HG03060 (cell line): Measurements from ENCODE around the gene RCAN3.
"Not testable (repeated sequence)": the region's sequence is repeated elsewhere in the genome, so short reads cannot be mapped to it uniquely, and the experiment has no call there.

Experiments used
- ATAC-seq: cut with Tn5 transposase; IDR thresholded peaks from one replicate; pipeline ENCODE4 v1.9.1; 2021; ENCODE audit warnings: low read depth, moderate number of reproducible peaks; ENCODE audit not compliant: unreplicated experiment

Gene RCAN3

DNA sequence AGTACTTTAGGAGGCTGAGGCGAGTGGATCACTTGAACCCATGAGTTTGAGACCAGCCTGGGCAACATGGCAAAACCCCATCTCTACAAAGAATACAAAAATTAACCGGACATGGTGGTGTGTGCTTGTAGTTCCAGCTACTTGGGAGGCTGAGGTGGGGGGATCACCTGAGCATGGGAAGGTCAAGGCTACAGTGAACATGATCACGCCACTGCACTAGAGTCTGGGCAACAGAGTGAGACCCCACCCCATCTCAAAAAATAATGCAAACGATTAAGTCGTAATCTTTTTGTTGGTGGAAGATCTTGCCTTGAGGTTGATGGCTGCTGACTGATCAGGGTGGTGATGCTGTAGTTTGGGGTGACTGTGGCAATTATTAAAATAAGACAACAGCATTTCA is 6.3 kb downstream of the RCAN3 start:
- no peak for ATAC-seq

DNA sequence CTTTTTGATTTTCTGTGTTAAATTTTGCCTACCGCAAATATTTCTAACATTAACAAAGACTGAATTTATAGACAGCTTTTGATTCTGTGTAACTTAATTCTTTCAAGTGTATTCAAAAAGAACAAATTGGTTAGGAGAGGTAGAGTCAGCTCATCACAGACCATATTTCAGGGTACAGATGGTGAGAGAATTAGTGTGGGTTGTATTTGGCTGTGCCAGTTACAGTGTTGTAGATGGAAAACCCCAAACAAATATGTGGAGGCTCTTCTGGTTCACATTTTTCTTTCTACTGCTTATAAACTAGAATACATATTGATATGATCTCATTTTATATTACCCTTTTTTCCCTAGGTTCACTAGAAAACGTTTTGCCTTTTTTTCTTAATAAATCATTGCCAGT is 11.1 kb downstream of the RCAN3 start:
- no peak for ATAC-seq

DNA sequence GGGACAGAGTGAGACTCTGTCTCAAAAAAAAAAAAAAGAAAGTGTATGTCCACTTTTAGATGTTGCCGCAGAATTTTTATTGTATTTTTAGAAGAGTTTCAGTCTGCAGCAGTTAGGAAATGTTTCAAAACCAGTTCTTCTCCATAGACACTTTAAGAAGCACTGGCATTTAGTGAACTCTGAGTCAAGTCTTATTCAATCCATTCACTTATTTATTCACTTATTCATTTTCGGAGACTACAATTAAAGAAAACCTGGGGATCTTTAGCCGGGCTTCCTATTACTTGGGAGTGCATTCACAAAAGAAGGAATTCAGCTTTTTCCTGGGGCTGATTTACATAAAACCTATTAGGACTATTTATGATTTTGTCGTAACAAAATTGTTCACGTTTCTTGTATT is 12.3 kb downstream of the RCAN3 start:
- no peak for ATAC-seq

DNA sequence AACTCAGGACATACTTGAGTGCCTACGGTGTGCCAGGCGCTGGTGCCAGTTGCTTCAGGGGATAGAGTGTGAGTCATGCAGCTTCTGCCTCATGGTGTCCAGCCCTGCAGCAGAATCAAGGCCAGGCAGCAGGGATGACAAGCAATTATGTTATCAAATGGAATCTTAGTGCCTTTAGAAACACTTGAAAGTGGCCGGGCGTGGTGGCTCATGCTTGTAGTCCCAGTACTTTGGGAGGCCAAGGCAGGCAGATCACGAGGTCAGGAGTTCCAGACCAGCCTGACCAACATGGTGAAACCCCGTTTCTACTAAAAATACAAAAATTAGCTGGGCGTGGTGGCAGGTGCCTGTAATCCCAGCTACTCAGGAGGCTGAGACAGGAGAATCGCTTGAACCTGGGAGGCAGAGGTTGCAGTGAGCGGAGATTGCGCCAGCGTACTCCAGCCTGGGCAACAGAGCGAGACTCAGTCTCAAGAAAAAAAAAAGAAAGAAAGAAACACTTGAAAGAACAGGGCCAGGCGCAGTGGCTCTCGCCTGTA is 13.1 kb downstream of the RCAN3 start:
- ATAC-seq: not testable (repeated sequence)

DNA sequence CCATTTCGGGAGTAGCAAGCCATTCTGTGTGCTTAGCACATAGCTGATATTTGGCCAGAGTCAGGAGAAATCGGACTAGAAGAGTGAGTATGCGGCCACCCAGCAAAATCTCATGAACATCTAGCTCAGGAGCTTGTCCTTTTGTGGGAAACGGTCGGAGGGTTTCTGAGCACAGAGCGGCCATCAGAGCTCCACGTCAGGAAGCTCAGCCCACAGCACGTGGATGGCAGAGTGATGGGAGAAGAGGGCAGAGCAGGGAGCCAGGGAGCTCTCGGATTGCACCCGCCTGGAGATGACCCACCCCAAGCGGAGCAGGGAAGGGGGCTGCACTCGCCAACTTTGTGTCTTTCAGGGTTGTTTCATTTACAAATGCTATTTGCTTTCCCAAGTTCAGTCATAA is 13.9 kb downstream of the RCAN3 start:
- no peak for ATAC-seq

DNA sequence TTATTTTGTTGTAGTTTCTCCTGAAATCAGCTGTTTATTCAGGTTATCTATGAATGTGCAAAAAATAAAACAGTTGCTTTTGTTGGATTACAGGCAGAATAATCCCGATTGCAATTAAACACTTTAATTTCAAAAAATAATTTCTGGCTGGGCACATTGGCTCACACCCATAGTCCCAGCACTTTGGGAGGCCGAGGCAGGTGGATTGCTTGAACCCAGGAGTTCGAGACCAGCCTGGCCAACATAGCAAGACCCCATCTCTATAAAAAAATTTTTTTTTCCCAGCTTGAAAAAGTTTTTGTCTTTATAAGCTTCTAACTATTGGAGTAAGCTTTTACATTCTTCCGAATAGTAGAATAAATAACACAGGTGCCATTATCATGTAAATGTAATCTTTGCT is 15.3 kb downstream of the RCAN3 start:
- no peak for ATAC-seq

DNA sequence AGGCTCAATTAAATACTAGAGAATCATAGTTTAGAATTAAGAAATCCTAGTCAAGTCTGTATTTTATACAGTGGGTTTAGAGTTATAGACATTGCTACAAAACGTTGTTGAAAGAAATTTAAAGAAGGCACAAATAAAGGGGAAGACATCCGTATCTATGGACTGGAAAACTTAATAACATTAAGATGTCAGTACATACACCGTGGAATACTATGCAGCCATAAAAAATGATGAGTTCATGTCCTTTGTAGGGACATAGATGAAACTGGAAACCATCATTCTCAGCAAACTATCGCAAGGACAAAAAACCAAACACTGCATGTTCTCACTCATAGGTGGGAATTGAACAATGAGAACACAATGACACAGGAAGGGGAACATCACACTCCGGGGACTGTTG is 17.6 kb downstream of the RCAN3 start:
- not testable (repeated sequence) for ATAC-seq

DNA sequence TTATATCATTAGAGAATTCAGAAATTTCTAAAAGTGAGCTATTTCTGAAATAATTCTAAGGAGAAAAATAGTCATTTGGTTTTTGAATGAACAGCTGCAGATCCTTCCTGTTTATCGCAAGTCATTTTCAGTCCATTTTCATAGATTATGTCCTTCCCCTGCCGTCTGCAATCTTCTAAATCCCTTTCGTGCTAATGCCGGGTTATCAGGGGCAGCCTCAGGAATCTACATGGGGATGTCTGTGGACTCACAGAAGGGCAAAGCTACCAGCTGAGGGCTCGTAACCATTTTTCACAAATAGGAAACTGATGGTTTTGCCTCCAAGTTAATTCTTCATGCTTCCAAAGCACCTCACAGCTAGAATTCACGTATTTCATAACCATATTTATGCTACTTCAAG is 23.0 kb downstream of the RCAN3 start:
- no peak for ATAC-seq

DNA sequence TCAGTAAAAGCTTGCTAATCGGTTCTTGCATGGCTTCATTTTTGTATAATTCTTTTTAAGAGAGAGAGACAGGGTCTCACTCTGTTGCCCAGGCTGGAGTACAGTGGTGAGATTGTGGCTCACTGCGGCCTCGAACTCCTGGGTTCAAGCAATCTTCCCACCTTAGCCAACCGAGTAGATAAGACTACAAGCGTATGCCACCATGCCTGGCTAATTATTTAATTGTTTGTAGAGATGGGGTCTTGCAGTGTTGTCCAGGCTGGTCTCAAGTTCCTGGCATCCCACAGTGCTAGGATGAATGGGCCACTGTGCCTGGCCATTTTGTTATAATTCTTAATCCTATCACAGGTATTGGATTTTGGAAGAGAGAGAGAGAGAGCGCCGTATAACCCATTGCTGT is 23.4 kb downstream of the RCAN3 start:
- no peak for ATAC-seq

DNA sequence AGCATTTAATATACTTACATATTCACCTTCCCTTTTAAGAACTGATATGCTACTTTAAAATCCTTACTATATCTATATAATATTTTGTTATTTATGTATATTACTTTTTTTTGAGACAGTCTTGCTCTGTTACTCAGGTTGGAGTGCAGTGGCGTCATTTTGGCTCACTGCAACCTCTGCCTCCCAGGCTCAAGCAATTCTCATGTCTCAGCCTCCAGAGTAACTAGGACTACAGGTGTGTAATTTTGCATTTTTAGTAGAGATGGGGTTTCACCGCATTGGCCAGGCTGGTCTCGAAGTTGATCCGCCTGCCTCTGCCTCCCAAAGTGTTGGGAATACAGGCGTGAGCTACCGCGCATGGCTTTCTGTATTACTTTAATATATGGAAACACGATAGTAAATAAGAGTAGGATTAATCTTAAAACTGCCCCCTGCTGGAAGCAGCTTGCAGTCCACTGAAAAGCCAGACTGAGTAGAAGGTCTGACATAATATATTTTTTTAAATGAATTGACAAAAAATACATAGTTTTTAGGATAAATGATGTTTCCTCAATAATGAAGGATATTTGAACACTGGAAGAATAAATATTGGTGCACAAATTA is 24.4 kb downstream of the RCAN3 start:
- ATAC-seq: no peak

DNA sequence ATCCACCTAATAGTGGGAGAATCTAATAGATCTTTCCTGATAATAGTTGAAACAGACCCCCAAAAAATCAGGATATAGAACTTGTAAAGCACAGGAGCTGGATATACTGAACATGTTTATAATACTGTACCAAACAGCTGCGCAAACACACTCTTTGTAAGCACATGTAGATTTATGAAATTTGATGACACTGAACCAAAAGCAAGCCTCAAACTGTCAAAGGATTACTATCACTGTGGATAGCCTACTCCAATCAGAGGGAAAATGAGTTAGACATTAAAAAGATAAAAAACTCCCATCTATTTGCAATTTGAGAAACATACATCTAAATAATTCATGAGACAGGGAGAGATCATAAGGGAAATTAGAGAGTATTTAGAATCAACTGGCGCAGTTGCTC is 26.1 kb downstream of the RCAN3 start:
- no peak for ATAC-seq

DNA sequence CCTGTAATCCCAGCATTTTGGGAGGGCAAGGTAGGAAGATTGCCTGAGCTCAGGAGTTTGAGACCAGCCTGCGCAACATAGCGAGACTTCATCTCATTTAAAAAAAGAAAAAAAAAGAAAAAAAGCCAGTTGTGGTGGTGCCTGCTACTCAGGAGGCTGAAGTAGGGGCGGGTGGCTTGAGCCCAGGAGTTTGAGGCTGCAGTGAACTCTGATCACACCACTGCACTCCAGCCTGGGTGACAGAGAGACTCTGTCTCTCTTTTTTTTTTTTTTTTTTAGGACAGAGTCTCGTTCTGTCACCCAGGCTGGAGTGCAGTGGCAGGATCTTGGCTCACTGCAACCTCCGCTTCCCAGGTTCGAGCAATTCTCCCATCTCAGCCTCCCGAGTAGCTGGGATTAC is 26.7 kb downstream of the RCAN3 start:
- ATAC-seq: not testable (repeated sequence)

DNA sequence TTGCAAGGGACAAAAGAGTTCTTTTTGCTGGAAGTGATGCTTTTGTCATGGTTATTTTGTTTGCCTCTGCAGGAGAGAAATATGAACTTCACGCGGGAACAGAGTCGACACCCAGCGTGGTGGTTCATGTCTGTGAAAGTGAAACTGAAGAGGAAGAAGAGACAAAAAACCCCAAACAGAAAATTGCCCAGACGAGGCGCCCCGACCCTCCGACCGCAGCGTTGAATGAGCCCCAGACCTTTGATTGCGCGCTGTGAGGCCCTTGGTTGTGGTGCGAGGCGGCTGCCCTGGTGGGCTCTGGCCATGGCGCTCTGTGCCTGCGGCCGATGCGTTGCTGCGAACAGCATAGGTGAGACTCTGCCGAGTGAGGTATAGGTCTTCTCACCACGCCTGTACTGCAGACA is 32.4 kb downstream of the RCAN3 start:
- ATAC-seq: no peak

DNA sequence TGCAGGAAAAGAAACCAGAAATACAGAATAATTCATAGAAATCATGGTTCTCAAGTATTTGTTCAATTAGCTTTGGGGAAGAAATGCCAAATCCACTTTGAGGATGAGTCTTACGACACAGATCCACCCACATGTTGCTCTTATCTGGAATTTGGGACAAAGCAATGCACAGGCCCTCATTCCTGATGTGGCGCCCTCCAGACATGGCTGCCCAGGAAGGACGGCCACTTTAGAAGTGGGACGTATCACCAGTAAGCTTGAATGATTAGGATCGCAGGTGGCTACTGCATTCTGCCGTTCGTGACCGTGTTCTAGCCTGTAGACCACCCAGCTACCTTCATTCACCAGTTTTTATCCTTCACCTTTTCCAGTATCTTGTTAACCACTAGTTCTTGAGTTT is 33.1 kb downstream of the RCAN3 start:
- ATAC-seq: no peak

DNA sequence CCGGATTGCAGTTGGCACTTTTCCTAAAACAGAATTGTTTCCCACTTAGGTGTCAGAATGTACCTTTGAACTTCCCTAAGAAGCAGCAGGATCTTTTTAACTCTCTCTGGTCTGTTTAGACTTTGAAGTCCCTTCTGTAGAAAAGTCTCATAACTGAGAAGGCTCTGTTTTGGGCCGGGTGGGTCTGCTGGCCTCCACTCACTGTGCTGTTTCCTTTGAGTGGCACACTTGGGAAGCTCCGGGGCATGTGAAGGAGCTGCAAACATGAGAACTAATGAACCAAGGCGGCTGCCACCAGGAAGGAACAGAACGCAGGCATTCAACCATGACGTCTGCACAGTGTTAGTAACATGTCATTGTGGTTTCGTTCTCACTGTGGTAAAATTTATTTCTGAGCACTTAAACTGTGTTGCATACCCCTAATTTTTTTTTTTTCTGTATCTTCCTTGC is 33.8 kb downstream of the RCAN3 start:
- peak; percentile 55 for ATAC-seq

DNA sequence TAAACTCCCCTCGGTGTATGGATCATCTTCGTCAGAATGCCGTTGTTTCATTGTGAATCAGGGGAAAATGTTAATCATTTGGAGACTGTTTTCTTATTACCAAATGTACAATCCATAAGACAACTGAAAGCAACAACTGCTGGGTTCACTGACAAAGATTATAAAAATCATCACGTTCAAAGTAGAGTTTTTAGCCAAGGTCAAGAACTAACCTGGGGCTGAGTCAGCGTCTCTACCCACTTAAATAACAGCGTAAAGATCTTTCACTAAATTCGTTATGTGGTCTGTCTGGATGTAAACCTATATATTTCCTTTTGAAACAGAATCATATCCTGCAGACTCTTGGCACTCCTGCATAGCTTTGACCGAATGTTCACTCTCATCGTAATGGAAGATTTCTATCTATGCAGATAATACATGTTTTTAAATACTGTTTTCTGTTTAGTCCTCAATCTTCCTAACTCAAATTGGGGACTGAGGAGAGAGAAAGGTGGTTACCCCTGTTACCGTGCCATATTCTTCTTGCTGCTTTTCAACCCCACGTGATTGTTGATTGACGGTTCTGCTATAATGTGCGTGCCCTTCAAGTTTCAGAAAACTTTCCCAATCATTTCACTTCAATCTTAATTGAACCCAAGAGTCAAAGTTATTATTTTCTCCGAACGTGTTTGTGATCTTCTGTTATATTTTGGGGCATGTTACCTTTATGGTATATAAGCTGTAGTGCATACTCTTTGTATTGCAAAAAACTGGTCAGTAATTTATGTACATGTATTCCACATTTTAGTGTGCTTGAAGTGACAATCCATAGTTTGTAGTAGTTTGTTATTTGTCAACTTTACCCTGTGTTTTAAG is 37.6 kb downstream of the RCAN3 start:
- ATAC-seq: no peak

DNA sequence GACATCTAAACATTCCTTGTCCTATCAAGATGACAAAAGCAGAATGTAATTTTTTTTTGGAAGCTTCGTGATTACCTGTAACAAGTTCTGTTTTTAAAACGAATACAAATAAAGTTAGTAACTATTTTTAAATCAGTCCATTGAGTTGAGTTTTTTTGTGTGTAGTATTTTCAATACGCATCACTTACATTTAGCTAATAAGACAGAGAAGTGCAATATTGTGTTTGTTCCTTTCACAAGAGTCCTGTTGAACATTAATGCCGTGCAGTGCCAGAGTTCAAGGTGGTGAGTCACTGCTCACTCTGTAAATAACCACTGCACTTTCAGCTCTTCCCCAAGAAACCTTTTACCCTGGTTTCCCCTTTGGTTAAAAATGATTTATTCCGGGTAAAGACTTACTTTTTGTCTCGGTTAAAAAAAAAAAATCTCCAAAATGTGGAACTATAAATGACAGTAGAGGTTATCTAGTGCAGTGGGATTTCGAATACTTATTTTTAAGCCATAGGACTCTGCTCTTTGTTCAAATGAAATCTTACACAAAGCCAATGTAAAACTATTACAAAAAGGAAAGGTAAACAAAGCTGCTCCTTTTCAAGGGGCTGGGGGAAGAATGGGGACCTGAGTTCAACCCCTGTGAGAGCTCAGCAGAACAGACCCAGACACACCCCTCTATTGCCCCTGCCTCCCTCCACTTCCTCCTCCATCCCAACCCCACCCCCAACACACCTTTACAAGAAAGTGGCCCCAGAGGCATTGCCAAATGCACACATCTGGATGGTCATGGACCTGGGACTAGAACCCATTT is 38.5 kb downstream of the RCAN3 start:
- ATAC-seq: no peak

DNA sequence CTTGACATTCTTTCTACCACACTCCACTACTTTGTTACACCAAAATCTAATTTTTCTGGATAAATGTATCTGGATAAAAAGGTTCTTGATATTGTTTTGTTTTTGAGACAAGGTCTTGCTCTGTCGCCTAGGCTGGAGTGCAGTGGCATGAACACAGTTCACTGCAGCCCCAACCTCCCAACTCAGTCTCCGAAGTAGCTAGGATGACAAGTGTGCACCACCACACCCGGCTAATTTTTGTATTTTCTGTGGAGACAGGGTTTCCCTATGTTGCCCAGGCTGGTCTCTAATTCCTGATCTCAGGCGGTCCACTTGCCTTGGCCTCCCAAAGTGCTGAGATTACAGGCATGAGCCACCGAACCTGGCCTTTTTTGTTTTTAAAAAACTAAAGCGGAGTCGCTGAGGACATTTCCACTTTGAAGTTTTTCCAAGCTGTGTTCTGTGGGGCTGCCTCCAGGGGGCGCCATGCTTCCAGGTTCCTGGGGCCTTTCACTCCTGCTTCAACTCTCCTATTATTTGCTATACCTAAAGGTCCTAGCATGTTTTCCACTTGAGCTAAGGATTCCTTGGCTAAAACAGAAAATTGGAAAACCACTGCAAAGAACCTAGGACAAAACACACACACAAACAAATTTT is 39.2 kb downstream of the RCAN3 start:
- ATAC-seq: no peak

DNA sequence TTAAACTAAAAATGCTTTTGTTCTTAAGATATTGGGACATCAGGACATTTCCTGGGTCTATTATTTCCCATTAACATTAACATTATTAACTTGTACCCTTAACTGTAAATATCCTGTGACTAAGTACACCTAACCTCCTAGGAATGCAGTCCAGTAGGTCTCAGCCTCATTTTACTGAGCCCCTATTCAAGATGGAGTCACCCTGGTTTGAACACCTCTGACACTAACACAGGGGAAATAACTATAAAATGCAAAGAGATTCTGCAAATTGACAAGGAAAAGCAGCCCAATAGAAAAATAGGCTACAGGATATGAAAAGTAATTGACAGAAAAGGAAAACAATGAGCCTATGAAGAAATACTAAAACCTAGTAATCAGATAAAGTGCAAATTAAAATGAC is 41.6 kb downstream of the RCAN3 start:
- ATAC-seq: no peak

DNA sequence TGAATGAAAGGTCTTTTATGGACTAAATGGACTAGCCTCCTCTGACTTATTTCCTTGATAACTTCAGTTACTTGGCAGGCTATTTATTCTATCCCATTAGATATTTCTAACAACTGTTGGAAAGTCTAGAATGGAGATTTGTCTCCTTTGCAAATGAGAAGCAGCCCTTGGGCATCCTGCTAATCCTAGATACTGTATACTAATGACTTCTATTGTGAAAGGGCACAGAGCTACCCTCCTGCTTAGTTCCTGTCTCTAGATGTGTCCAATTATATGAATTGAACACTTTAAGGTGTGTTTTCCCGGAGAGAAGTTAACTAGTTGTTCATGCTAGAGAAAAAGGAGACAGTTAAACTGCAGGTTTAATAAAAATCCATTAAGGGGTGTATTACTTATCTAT is 43.0 kb downstream of the RCAN3 start:
- no peak for ATAC-seq

DNA sequence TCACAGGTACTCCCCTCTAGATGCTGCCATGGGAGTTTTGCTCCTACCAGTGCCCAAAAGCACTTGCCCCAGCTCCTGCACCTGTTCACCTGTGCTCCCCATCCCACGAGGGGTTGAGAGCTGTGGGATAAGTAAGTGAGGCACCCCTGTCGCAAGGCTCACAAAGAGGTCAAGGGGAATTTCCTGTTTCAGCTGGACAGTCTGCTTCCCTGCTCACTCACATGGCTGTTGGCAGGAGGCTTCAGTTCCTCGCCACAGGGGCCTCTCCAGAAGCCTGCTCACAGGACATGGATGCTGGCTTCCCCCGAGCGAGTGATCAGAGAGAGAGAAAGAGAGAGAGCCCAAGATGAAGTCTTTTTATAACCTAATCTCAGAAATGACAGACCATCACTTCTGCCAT is 44.6 kb downstream of the RCAN3 start:
- ATAC-seq: no peak
